Fibroblast of skin of right biceps (primary cell): ENCODE data around the gene HSPB7.
A peak's percentile ranks its signal among the peaks of the same experiment; 100 is the strongest.

Experiments used
- DNase-seq: peaks from one replicate; pipeline ENCODE4 v3.0.0-alpha.2; 2013

HSPB7 gene

GRCh38 chr1:15973772-15974171 is 44.1 kb downstream of the HSPB7 start:
- no peak for DNase-seq

GRCh38 chr1:15972409-15972808 is 45.4 kb downstream of the HSPB7 start:
- DNase-seq = no peak

GRCh38 chr1:15970911-15971310 is 46.9 kb downstream of the HSPB7 start:
- no peak for DNase-seq

- DNase-seq = no peak
Observed at GRCh38 chr1:15969321-15969880, 48.4 kb downstream of the HSPB7 start.

GRCh38 chr1:15968172-15968571 is 49.7 kb downstream of the HSPB7 start:
- no peak for DNase-seq

GRCh38 chr1:15966956-15967344 is 50.9 kb downstream of the HSPB7 start:
- DNase-seq = no peak

GRCh38 chr1:15966081-15966955 is 51.5 kb downstream of the HSPB7 start:
- peak; percentile 72 for DNase-seq

- DNase-seq = peak; percentile 76
Observed at GRCh38 chr1:15965228-15965767, 52.5 kb downstream of the HSPB7 start.
